ENCODE results near the gene FIBCD1.

FIBCD1 gene

GRCh38 chr9:130865921-130866320 is 73.1 kb downstream of the FIBCD1 start:
- no peaks in the 10 kb centered on the region for H3K36me3 ChIP-seq (ENCODE audit: insufficient read depth, low read length)
- no peak overlapping the region for H3K4me3 ChIP-seq (ENCODE audit: low read depth, low read length, poor library complexity, severe bottlenecking)
- no peaks in the 10 kb centered on the region for H3K79me2 ChIP-seq (ENCODE audit: insufficient read depth, low read length)
- H2AFZ ChIP-seq (ENCODE audit: low read length), result no peak overlapping the region
- no peaks in the 10 kb centered on the region for H4K20me1 ChIP-seq (ENCODE audit: insufficient read depth, low read length)
- no peak overlapping the region for H3K4me2 ChIP-seq (ENCODE audit: low read length)
- H3K9me2 ChIP-seq (ENCODE audit: low read depth, low read length), result no peaks in the 10 kb centered on the region
- no peaks in the 10 kb centered on the region for H3K27me3 ChIP-seq (ENCODE audit: insufficient read depth, low read length)
- no peaks in the 10 kb centered on the region for H3F3A ChIP-seq (ENCODE audit: insufficient read depth, low read length)
- H3K9ac ChIP-seq (ENCODE audit: low read length), result no peak overlapping the region
- no peaks in the 10 kb centered on the region for H3K9me3 ChIP-seq (ENCODE audit: low read length)
- no peak overlapping the region for H3K27ac ChIP-seq (ENCODE audit: low read depth, low read length, poor library complexity, severe bottlenecking)
- TF ChIP-seq CTCF (IDR thresholded peaks at IDR 0.05; ENCODE audit: low read length) (no peak), EZH2 (IDR thresholded peaks at IDR 0.05; ENCODE audit: borderline replicate concordance, low read length) (no peak)
- H3K4me1 ChIP-seq (ENCODE audit: insufficient read depth, low read length, severe bottlenecking), result peaks cover 7% of the 10 kb centered on the region

GRCh38 chr9:130864541-130864940 is 74.5 kb downstream of the FIBCD1 start:
- Histone ChIP-seq H3K9me2 (ENCODE audit: low read depth, low read length) (no peaks in the 10 kb centered on the region), H3K4me3 (ENCODE audit: low read depth, low read length, poor library complexity, severe bottlenecking) (no peak overlapping the region), H4K20me1 (ENCODE audit: insufficient read depth, low read length) (no peaks in the 10 kb centered on the region), H3K4me1 (ENCODE audit: insufficient read depth, low read length, severe bottlenecking) (no peaks in the 10 kb centered on the region), H3K9me3 (ENCODE audit: low read length) (no peaks in the 10 kb centered on the region), H3K9ac (ENCODE audit: low read length) (no peak overlapping the region), H3F3A (ENCODE audit: insufficient read depth, low read length) (no peaks in the 10 kb centered on the region), H3K36me3 (ENCODE audit: insufficient read depth, low read length) (no peaks in the 10 kb centered on the region), H3K79me2 (ENCODE audit: insufficient read depth, low read length) (no peaks in the 10 kb centered on the region), H2AFZ (ENCODE audit: low read length) (no peak overlapping the region), H3K27ac (ENCODE audit: low read depth, low read length, poor library complexity, severe bottlenecking) (no peak overlapping the region), H3K4me2 (ENCODE audit: low read length) (no peak overlapping the region), H3K27me3 (ENCODE audit: insufficient read depth, low read length) (no peaks in the 10 kb centered on the region)
- no peak for TF ChIP-seq EZH2 (IDR thresholded peaks at IDR 0.05; ENCODE audit: borderline replicate concordance, low read length)

- Histone ChIP-seq H3F3A (ENCODE audit: insufficient read depth, low read length) (no peaks in the 10 kb centered on the region), H3K79me2 (ENCODE audit: insufficient read depth, low read length) (no peaks in the 10 kb centered on the region), H3K9ac (ENCODE audit: low read length) (no peak overlapping the region), H3K9me2 (ENCODE audit: low read depth, low read length) (no peaks in the 10 kb centered on the region), H3K27ac (ENCODE audit: low read depth, low read length, poor library complexity, severe bottlenecking) (no peak overlapping the region), H3K36me3 (ENCODE audit: insufficient read depth, low read length) (no peaks in the 10 kb centered on the region), H3K9me3 (ENCODE audit: low read length) (no peaks in the 10 kb centered on the region), H3K27me3 (ENCODE audit: insufficient read depth, low read length) (no peaks in the 10 kb centered on the region), H3K4me1 (ENCODE audit: insufficient read depth, low read length, severe bottlenecking) (no peaks in the 10 kb centered on the region), H3K4me2 (ENCODE audit: low read length) (no peak overlapping the region), H3K4me3 (ENCODE audit: low read depth, low read length, poor library complexity, severe bottlenecking) (no peak overlapping the region), H2AFZ (ENCODE audit: low read length) (no peak overlapping the region), H4K20me1 (ENCODE audit: insufficient read depth, low read length) (no peaks in the 10 kb centered on the region)
- TF ChIP-seq EZH2 (IDR thresholded peaks at IDR 0.05; ENCODE audit: borderline replicate concordance, low read length), result no peak
- TF ChIP-seq CTCF (IDR thresholded peaks at IDR 0.05; ENCODE audit: low read length), result no peak
Observed at GRCh38 chr9:130862747-130863146, 76.3 kb downstream of the FIBCD1 start.

GRCh38 chr9:130862217-130862616 is 76.8 kb downstream of the FIBCD1 start:
- H2AFZ ChIP-seq (ENCODE audit: low read length), result no peak overlapping the region

More at GRCh38 chr9:130862217-130862616, 76.8 kb downstream of the FIBCD1 start:
- H3K9me2 ChIP-seq (ENCODE audit: low read depth, low read length), result no peaks in the 10 kb centered on the region
- no peaks in the 10 kb centered on the region for H3K27me3 ChIP-seq (ENCODE audit: insufficient read depth, low read length)
- H3F3A ChIP-seq (ENCODE audit: insufficient read depth, low read length), result no peaks in the 10 kb centered on the region
- H3K9ac ChIP-seq (ENCODE audit: low read length), result no peak overlapping the region
- H3K4me2 ChIP-seq (ENCODE audit: low read length), result no peak overlapping the region
- no peaks in the 10 kb centered on the region for H3K79me2 ChIP-seq (ENCODE audit: insufficient read depth, low read length)
- H3K27ac ChIP-seq (ENCODE audit: low read depth, low read length, poor library complexity, severe bottlenecking), result no peak overlapping the region
- TF ChIP-seq EZH2 (IDR thresholded peaks at IDR 0.05; ENCODE audit: borderline replicate concordance, low read length) (no peak), CTCF (IDR thresholded peaks at IDR 0.05; ENCODE audit: low read length) (no peak)
- no peaks in the 10 kb centered on the region for H3K4me1 ChIP-seq (ENCODE audit: insufficient read depth, low read length, severe bottlenecking)
- no peaks in the 10 kb centered on the region for H3K9me3 ChIP-seq (ENCODE audit: low read length)
- H4K20me1 ChIP-seq (ENCODE audit: insufficient read depth, low read length), result no peaks in the 10 kb centered on the region
- no peak overlapping the region for H3K4me3 ChIP-seq (ENCODE audit: low read depth, low read length, poor library complexity, severe bottlenecking)
- no peaks in the 10 kb centered on the region for H3K36me3 ChIP-seq (ENCODE audit: insufficient read depth, low read length)
